RWPE1 (cell line): Measurements from ENCODE around the gene CACTIN.

Experiments
- CTCF ChIA-PET: fragments of 350-600 bp; sonication (Branson Sonifier 250); formaldehyde crosslinking; extraction: SDS; loops from one replicate; lab custom pipeline; 2021; lab: Yijun Ruan, JAX
- POLR2A ChIA-PET: fragments of 400-600 bp; formaldehyde crosslinking; extraction: SDS; loops from one replicate; lab custom pipeline; 2020; ENCODE audit warnings: antibody characterized with exemption; ENCODE audit not compliant: low non-redundant PET; lab: Yijun Ruan, JAX
- DNase-seq: peaks from one replicate; pipeline ENCODE4 v3.0.0; 2012; ENCODE audit warnings: low spot score
- H3K27ac ChIP-seq: fragments of 450-650 bp; 2 replicates; pipeline ENCODE4 v1.5.1; 2017
- TF ChIP-seq, protein P1 (sequence below): fragments of 450-650 bp; conservative IDR thresholded peaks from 2 replicates; pipeline ENCODE4 v1.5.1; 2017; ENCODE audit warnings: low read depth, mild to moderate bottlenecking

CACTIN gene

DNA sequence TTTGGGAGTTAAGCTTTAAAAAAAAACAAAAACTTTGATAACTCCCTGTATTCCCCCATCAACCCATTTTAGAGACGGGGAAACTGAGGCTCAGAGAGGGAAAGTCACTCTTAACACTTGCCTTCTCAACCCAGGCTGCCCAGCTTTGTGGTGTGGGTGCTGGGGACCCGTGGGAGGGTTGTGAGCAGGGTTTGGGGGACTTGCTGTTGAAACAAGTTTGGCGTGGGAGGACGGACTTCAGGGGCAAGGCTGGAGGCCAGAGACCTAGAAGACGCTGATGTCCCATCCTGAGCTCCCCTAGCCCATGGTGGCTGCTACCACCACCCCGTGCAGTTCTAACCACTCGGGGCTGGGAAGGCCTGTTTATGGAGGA, 747 bp upstream of the CACTIN start:
- TF ChIP-seq, protein P1, sequence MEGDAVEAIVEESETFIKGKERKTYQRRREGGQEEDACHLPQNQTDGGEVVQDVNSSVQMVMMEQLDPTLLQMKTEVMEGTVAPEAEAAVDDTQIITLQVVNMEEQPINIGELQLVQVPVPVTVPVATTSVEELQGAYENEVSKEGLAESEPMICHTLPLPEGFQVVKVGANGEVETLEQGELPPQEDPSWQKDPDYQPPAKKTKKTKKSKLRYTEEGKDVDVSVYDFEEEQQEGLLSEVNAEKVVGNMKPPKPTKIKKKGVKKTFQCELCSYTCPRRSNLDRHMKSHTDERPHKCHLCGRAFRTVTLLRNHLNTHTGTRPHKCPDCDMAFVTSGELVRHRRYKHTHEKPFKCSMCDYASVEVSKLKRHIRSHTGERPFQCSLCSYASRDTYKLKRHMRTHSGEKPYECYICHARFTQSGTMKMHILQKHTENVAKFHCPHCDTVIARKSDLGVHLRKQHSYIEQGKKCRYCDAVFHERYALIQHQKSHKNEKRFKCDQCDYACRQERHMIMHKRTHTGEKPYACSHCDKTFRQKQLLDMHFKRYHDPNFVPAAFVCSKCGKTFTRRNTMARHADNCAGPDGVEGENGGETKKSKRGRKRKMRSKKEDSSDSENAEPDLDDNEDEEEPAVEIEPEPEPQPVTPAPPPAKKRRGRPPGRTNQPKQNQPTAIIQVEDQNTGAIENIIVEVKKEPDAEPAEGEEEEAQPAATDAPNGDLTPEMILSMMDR, result no peak
- H3K27ac ChIP-seq, result peak overlapping the region; percentile 92
- ChIA-PET POLR2A (interaction anchor here (0.7 kb wide), 1 partner anchor 267 kb away, joined by 3 read pairs; no protein-coding TSS in a partner anchor), CTCF (no interaction called here)
- no peak for DNase-seq

DNA sequence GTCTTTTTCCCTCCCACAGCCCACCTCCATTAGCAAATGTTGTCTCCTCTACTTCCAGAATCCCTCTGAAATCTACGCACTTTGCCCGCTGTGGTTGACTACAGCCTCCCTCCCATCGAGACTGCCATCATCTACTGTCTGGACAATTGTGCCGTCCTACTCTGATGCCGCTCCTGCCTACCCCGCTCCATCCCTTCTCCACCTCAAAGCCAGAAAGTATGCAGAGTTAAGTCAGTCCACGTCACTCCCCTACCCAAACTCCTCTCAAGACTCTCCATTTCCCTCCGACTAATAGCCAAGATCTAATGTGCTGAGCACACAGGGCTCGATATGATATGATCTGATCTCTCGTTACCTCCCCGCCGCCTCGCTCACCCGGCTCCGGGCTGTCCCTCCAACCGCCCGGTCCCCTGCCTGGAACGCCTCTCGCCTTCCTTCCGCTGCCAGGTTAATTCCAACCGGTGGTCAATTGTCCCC, 556 bp downstream of the CACTIN start:
- H3K27ac ChIP-seq, result peak overlapping the region; percentile 92
- CTCF ChIA-PET, result no interaction called here
- TF ChIP-seq, protein P1, result no peak
- DNase-seq, result peak; percentile 30
- POLR2A ChIA-PET, result no interaction called here

DNA sequence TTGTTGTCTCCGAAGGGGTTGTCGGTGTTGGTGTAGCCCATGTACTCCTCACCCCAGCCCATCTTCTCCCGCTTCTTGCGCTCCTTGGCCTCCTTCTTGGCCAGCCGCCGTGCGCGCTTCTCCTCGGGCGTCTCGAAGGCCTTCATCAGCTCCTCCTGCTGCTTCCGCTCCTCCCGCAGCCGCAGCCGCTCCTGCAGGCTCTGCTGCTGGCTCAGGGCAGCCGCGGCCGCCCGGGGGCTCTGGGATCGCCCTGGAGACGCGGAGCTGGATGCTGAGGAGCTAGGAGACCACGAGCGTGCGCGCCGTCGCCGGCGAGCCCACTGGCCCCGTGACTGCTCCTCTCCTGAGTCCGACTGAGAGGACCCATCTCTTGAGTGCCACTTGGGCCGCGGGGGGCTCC, 2.9 kb downstream of the CACTIN start:
- no peak for DNase-seq
- TF ChIP-seq, protein P1, result no peak
- CTCF ChIA-PET, result interaction anchor here (0.6 kb wide), 1 partner anchor 129 kb away, joined by 3 read pairs; no protein-coding TSS in a partner anchor
- POLR2A ChIA-PET, result no interaction called here
- H3K27ac ChIP-seq, result 0 out of 2 replicates have a peak overlapping the region, but pooled peaks have one; percentile 6

DNA sequence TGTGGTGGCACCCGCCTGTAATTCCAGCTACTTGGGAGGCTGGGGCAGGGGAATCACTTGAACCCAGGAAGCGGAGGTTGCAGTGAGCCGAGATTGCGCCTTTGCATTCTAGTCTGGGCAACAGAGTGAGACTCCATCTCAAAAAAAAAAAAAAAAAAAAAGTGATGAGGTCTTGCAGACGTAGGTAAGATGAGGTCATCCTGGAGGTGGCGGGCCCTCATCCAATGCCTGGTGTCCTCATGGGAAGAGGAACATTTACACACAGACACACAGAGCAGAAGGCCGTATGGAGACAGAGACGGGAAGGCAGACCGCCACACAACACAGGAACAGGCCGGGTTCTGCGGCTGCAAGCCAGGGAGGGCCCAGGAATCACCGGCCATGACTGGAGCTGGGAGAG, 4.4 kb downstream of the CACTIN start:
- DNase-seq, result no peak
- ChIA-PET POLR2A (no interaction called here), CTCF (interaction anchor here (0.7 kb wide), 1 partner anchor 138 kb away, joined by 4 read pairs; no protein-coding TSS in a partner anchor)

DNA sequence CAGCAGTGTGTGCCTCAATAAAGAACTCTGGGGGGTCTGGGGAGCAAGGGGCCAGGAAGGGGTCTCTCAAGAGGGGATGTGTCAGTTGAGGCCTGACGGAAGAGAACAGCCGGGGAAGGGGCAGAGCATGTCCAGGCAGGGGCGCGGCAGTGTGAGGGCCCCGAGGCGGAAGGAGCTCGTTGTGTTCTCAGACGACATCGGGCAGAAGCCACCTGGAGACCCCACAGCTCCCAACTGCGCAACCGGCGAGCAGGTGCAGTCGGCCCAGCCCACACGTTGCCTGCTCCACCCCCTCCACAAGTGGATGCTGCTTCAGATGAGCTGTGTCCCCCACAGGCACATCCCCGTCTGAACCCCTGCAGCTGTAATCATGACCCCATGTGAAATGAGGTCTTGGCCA, 4.9 kb downstream of the CACTIN start:
- ChIA-PET POLR2A (no interaction called here), CTCF (no interaction called here)
- no peak overlapping the region for H3K27ac ChIP-seq
- TF ChIP-seq, protein P1, result no peak
- DNase-seq, result no peak

More for the DNA sequence above, 4.4 kb downstream of the CACTIN start:
- 0 out of 2 replicates have a peak overlapping the region, but pooled peaks have one; percentile 16 for H3K27ac ChIP-seq
- TF ChIP-seq, protein P1, result no peak

DNA sequence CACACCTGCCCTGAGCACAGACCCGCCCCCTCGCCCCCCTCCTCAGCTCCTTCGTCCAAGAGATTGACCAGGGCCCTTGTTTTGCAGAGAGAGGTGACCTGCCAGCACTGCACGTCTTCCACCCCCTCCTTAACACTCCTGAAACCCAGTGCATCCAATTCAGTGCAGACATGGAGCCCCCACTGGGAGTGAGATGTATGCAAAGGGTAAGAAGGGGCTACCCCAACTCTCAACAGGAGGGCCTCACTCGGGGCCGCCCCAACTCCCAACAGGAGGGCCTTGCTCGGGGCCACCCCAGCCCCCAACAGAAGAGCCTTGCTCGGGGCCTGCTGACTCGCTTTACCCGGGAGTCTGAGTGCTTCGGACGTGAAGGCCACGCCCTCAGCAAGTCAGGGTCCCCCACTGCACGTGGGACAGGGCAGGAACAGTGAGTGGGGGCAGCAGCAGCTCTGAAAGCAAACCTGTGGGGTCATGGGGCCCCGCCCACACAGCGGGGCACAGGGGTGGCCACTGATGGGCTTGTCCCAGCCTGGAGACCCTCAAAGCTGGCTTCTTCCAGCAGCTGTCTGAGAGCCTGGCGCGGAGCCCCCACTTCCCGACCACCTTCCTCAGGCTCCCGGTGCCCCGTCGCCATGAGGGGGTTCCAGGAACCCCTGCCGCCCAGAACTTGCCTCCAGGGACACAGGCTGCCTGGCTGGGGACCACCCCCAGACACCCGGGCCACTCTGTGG, 5.6 kb downstream of the CACTIN start:
- TF ChIP-seq, protein P1, result no peak
- ChIA-PET CTCF (interaction anchor here (0.5 kb wide), 1 partner anchor 141 kb away, joined by 6 read pairs; no protein-coding TSS in a partner anchor), POLR2A (no interaction called here)
- H3K27ac ChIP-seq, result peak overlapping the region; percentile 21
- no peak for DNase-seq
